GM18867 (cell line): ENCODE data around the gene CGB7.
A peak's percentile ranks its signal among the peaks of the same experiment; 100 is the strongest.
"Not testable (repeated sequence)": the region's sequence is repeated elsewhere in the genome, so short reads cannot be mapped to it uniquely, and the experiment has no call there.

Source experiments
- ATAC-seq: cut with Tn5 transposase; IDR thresholded peaks from one replicate; pipeline ENCODE4 v1.9.1; 2021; ENCODE audit warnings: mild to moderate bottlenecking, moderate library complexity; ENCODE audit not compliant: unreplicated experiment

The CGB7 gene

GRCh38 chr19:49073514-49074378 lies 16.2 kb upstream of the CGB7 start:
- no peak for ATAC-seq

- ATAC-seq: no peak
Observed at GRCh38 chr19:49071860-49072547, 14.5 kb upstream of the CGB7 start.

GRCh38 chr19:49070416-49070815 lies 12.9 kb upstream of the CGB7 start:
- ATAC-seq: no peak

GRCh38 chr19:49069026-49069425 lies 11.5 kb upstream of the CGB7 start:
- ATAC-seq: no peak

- no peak for ATAC-seq
Observed at GRCh38 chr19:49067554-49067953, 10.0 kb upstream of the CGB7 start.

GRCh38 chr19:49065905-49066512 lies 8.5 kb upstream of the CGB7 start:
- ATAC-seq: no peak

GRCh38 chr19:49064768-49065611 lies 7.4 kb upstream of the CGB7 start, which contains the start of gene NTF4:
NTF4 (minus strand) TSS chr19:49064818; CDS start chr19:49061997, 2,821 bp downstream.
- no peak for ATAC-seq

- no peak for ATAC-seq
Observed at GRCh38 chr19:49064029-49064629, 6.6 kb upstream of the CGB7 start.

- ATAC-seq: peak; percentile 68
Observed at GRCh38 chr19:49061445-49061844, 3.9 kb upstream of the CGB7 start.

GRCh38 chr19:49061000-49061399 lies 3.5 kb upstream of the CGB7 start:
- ATAC-seq: no peak

- no peak for ATAC-seq
Observed at GRCh38 chr19:49059053-49059452, 1.5 kb upstream of the CGB7 start.

GRCh38 chr19:49058562-49058961 lies 1.0 kb upstream of the CGB7 start:
- no peak for ATAC-seq

GRCh38 chr19:49056902-49057596 lies 500 bp downstream of the CGB7 start:
- not testable (repeated sequence) for ATAC-seq

GRCh38 chr19:49056101-49056901 lies 1.2 kb downstream of the CGB7 start:
- peak; percentile 44 for ATAC-seq

- not testable (repeated sequence) for ATAC-seq
Observed at GRCh38 chr19:49050376-49051033, 7.0 kb downstream of the CGB7 start.

- not testable (repeated sequence) for ATAC-seq
Observed at GRCh38 chr19:49049834-49050233, 7.7 kb downstream of the CGB7 start.

- ATAC-seq: not testable (repeated sequence)
Observed at GRCh38 chr19:49049011-49049410, 8.5 kb downstream of the CGB7 start, which contains the start of gene CGB8. CGB8 (minus strand) TSS chr19:49049111; CDS start chr19:49048739, 372 bp downstream.

GRCh38 chr19:49043548-49043947 lies 14.0 kb downstream of the CGB7 start, which contains the start of gene CGB5:
CGB5 (plus strand) TSS chr19:49043848; CDS start chr19:49044210, 362 bp downstream.
- not testable (repeated sequence) for ATAC-seq
